ENCODE results near the gene ZNF644. TPM values are rescaled to one million over a fixed set of nuclear protein-coding genes. Genes with fewer than 3 reads are reported as not detected.

ZNF644 gene
- 72.2 and 82.1 TPM in 2 replicates for total RNA-seq

DNA sequence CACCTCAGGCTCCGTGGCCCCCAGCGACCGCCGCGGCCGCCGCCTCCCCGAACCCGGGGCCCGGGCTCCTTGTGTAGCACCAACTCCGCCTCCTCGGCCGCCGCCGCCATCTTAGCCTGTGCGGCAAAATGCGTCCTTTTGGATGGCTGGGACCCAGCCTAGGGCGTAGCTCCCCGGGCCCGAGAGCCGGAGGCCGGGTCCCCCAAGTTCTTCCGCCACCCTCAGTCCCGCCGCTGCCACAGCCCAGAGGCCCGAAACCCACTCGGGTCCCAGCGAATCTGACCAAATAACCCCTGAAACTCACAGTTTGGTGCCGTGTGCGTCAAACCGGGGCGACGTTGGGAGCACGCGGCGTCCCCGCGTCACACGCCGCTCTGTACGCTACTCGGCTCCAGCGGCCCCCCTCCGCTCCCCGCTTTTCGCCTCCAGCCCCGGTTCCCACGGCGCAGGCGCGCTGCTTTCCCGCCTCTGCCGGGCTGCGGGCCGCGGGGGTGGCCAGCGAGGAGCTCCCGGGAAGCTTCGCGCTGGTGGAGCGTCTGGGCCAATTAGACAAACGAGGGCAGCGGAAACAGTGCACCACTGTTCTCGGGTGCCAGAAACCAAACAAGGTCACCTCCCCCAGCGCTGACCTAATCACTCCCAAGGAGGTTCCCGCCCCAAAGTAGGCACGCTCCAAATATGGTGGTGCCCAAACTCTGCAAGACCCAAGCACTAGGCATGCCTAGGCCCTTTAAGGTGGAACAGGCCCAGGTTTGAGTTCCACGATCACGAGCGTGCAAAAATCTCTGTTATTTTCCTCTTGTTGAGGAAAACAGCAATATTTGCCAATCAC lies at the start of gene ZNF644:
ZNF644 (minus strand) TSS at position 350 of the 832 bp plus-strand sequence. CDS start 39,682 bp downstream, outside the sequence.

